ENCODE data around the gene ARAP2. TPM values are rescaled to one million over a fixed set of nuclear protein-coding genes. Genes with fewer than 3 reads are reported as not detected.

Gene ARAP2
- total and polyA plus RNA-seq, 4 donors: 0.26 to 22.7 (median 12.5) TPM

DNA sequence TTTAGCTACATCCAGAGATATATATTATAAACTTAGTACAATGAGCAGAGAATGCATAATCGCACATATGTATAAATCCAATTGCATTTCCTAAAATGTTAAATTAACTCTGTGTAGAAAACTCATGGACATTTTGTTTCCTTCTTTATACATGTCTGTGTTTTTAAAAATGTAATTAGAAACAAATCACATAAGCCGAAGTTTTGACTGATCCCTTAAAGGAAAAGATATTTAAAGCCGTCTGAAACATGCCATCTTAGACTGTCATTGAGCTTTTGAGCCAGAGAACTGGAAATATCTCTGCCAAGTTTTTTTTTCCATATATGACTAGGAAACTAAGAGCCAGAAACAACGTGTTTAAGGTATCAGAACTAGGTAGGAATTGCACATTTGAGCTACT lies 107.0 kb downstream of the ARAP2 start:
- 16 to 23% methylated on average over 4 of the region's 4 CpGs for WGBS, 2 donors
- no peak overlapping the region for H3K4me3 ChIP-seq (ENCODE audit: low read length in 2 of 2)
- ATAC-seq (ENCODE audit: low FRiP score) (no peak), DNase-seq (no peak)
- H3K27ac ChIP-seq (ENCODE audit: low read depth in 1 of 2, low read length in 2 of 2): no peak overlapping the region
- H3K9me3 ChIP-seq (ENCODE audit: control insufficient read depth, low read length): no peaks in the 10 kb centered on the region
- no peaks in the 10 kb centered on the region for H3K36me3 ChIP-seq (ENCODE audit: control insufficient read depth in 1 of 2, insufficient read depth in 2 of 2, low read length in 1 of 2)
- no peaks in the 10 kb centered on the region for H3K27me3 ChIP-seq (ENCODE audit: control insufficient read depth in 1 of 2, insufficient read depth in 2 of 2, low read length in 1 of 2)
- intact Hi-C loops (cut with DNase I): no loop called here
- no peaks in the 10 kb centered on the region for H3K4me1 ChIP-seq (ENCODE audit: control insufficient read depth in 1 of 2, insufficient read depth in 2 of 2, low read length in 2 of 2)

GRCh38 chr4:36133658-36134057 lies 110.7 kb downstream of the ARAP2 start:
- Histone ChIP-seq H3K27me3 (ENCODE audit: control insufficient read depth in 1 of 2, insufficient read depth in 2 of 2, low read length in 1 of 2) (no peaks in the 10 kb centered on the region), H3K27ac (ENCODE audit: low read depth in 1 of 2, low read length in 2 of 2) (no peak overlapping the region), H3K4me3 (ENCODE audit: low read length in 2 of 2) (no peak overlapping the region), H3K36me3 (ENCODE audit: control insufficient read depth in 1 of 2, insufficient read depth in 2 of 2, low read length in 1 of 2) (no peaks in the 10 kb centered on the region), H3K9me3 (ENCODE audit: control insufficient read depth, low read length) (no peaks in the 10 kb centered on the region), H3K4me1 (ENCODE audit: control insufficient read depth in 1 of 2, insufficient read depth in 2 of 2, low read length in 2 of 2) (no peaks in the 10 kb centered on the region)
- DNase-seq: no peak
- WGBS, 2 donors: 90 to 94% methylated on average over 3 of the region's 3 CpGs
- no peak for ATAC-seq (ENCODE audit: low FRiP score)
- intact Hi-C loops (cut with DNase I): no loop called here

GRCh38 chr4:36133086-36133485 lies 111.2 kb downstream of the ARAP2 start:
- ATAC-seq (ENCODE audit: low FRiP score) (no peak), DNase-seq (no peak)
- Histone ChIP-seq H3K4me1 (ENCODE audit: control insufficient read depth in 1 of 2, insufficient read depth in 2 of 2, low read length in 2 of 2) (no peaks in the 10 kb centered on the region), H3K9me3 (ENCODE audit: control insufficient read depth, low read length) (no peaks in the 10 kb centered on the region), H3K4me3 (ENCODE audit: low read length in 2 of 2) (no peak overlapping the region), H3K36me3 (ENCODE audit: control insufficient read depth in 1 of 2, insufficient read depth in 2 of 2, low read length in 1 of 2) (no peaks in the 10 kb centered on the region), H3K27ac (ENCODE audit: low read depth in 1 of 2, low read length in 2 of 2) (no peak overlapping the region), H3K27me3 (ENCODE audit: control insufficient read depth in 1 of 2, insufficient read depth in 2 of 2, low read length in 1 of 2) (no peaks in the 10 kb centered on the region)
- intact Hi-C loops (cut with DNase I): no loop called here
- WGBS, 2 donors: 71% methylated on average over 2 of the region's 2 CpGs

- H3K27ac ChIP-seq (ENCODE audit: low read depth in 1 of 2, low read length in 2 of 2): no peak overlapping the region
- no peaks in the 10 kb centered on the region for H3K27me3 ChIP-seq (ENCODE audit: control insufficient read depth in 1 of 2, insufficient read depth in 2 of 2, low read length in 1 of 2)
- no peaks in the 10 kb centered on the region for H3K4me1 ChIP-seq (ENCODE audit: control insufficient read depth in 1 of 2, insufficient read depth in 2 of 2, low read length in 2 of 2)
- ATAC-seq (ENCODE audit: low FRiP score) (no peak), DNase-seq (no peak)
- H3K36me3 ChIP-seq (ENCODE audit: control insufficient read depth in 1 of 2, insufficient read depth in 2 of 2, low read length in 1 of 2): no peaks in the 10 kb centered on the region
- whole genome bisulfite sequencing, 2 donors: 80 to 86% methylated on average over 3 of the region's 3 CpGs
- H3K4me3 ChIP-seq (ENCODE audit: low read length in 2 of 2): no peak overlapping the region
- no peaks in the 10 kb centered on the region for H3K9me3 ChIP-seq (ENCODE audit: control insufficient read depth, low read length)
- intact Hi-C loops (cut with DNase I): no loop called here
These were observed 113.7 kb downstream of the ARAP2 start for GRCh38 chr4:36130641-36131040.

GRCh38 chr4:36128689-36129088 lies 115.6 kb downstream of the ARAP2 start:
- no peak overlapping the region for H3K27ac ChIP-seq (ENCODE audit: low read depth in 1 of 2, low read length in 2 of 2)

GRCh38 chr4:36123906-36124305 lies 120.4 kb downstream of the ARAP2 start:
- H3K27ac ChIP-seq (ENCODE audit: low read depth in 1 of 2, low read length in 2 of 2): no peak overlapping the region
- 46 to 71% methylated on average over 1 of the region's 1 CpG for WGBS, 2 donors
- ATAC-seq (ENCODE audit: low FRiP score) (no peak), DNase-seq (no peak)
- H3K9me3 ChIP-seq (ENCODE audit: control insufficient read depth, low read length): no peaks in the 10 kb centered on the region
- no peak overlapping the region for H3K4me3 ChIP-seq (ENCODE audit: low read length in 2 of 2)
- no peaks in the 10 kb centered on the region for H3K4me1 ChIP-seq (ENCODE audit: control insufficient read depth in 1 of 2, insufficient read depth in 2 of 2, low read length in 2 of 2)
- H3K27me3 ChIP-seq (ENCODE audit: control insufficient read depth in 1 of 2, insufficient read depth in 2 of 2, low read length in 1 of 2): no peaks in the 10 kb centered on the region
- no peaks in the 10 kb centered on the region for H3K36me3 ChIP-seq (ENCODE audit: control insufficient read depth in 1 of 2, insufficient read depth in 2 of 2, low read length in 1 of 2)
- intact Hi-C loops (cut with DNase I): no loop called here

More at GRCh38 chr4:36128689-36129088, 115.6 kb downstream of the ARAP2 start:
- 86 to 90% methylated on average over 2 of the region's 2 CpGs for WGBS, 2 donors
- H3K4me3 ChIP-seq (ENCODE audit: low read length in 2 of 2): no peak overlapping the region
- no peaks in the 10 kb centered on the region for H3K27me3 ChIP-seq (ENCODE audit: control insufficient read depth in 1 of 2, insufficient read depth in 2 of 2, low read length in 1 of 2)
- intact Hi-C loops (cut with DNase I): no loop called here
- no peaks in the 10 kb centered on the region for H3K4me1 ChIP-seq (ENCODE audit: control insufficient read depth in 1 of 2, insufficient read depth in 2 of 2, low read length in 2 of 2)
- DNase-seq: no peak
- H3K36me3 ChIP-seq (ENCODE audit: control insufficient read depth in 1 of 2, insufficient read depth in 2 of 2, low read length in 1 of 2): no peaks in the 10 kb centered on the region
- no peak for ATAC-seq (ENCODE audit: low FRiP score)
- no peaks in the 10 kb centered on the region for H3K9me3 ChIP-seq (ENCODE audit: control insufficient read depth, low read length)

- Histone ChIP-seq H3K4me3 (ENCODE audit: low read length in 2 of 2) (no peak overlapping the region), H3K4me1 (ENCODE audit: control insufficient read depth in 1 of 2, insufficient read depth in 2 of 2, low read length in 2 of 2) (no peaks in the 10 kb centered on the region), H3K36me3 (ENCODE audit: control insufficient read depth in 1 of 2, insufficient read depth in 2 of 2, low read length in 1 of 2) (no peaks in the 10 kb centered on the region), H3K27me3 (ENCODE audit: control insufficient read depth in 1 of 2, insufficient read depth in 2 of 2, low read length in 1 of 2) (no peaks in the 10 kb centered on the region), H3K27ac (ENCODE audit: low read depth in 1 of 2, low read length in 2 of 2) (no peak overlapping the region), H3K9me3 (ENCODE audit: control insufficient read depth, low read length) (no peaks in the 10 kb centered on the region)
- 88 to 89% methylated on average over 3 of the region's 3 CpGs for WGBS, 2 donors
- intact Hi-C loops (cut with DNase I): no loop called here
- ATAC-seq (ENCODE audit: low FRiP score) (no peak), DNase-seq (no peak)
These were observed 129.0 kb downstream of the ARAP2 start for GRCh38 chr4:36115312-36115711.

DNA sequence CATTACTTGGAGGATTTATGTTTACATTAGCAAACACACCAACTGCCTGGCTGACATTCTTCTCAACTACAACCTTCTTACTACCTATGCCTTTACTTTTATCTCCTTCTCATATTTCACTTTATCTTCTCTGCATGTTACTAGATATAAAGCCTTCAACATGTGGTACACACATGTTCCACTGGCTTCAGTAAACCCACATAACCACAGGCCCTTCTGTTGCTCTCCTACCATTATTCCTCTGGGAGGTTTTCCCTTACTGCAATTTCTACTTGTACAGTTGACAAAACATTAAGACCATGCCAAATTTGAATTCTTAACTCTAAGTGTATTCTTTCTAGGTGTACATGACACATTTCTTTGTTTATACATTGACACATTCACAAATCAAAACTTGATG lies 133.1 kb downstream of the ARAP2 start:
- Histone ChIP-seq H3K36me3 (ENCODE audit: control insufficient read depth in 1 of 2, insufficient read depth in 2 of 2, low read length in 1 of 2) (no peaks in the 10 kb centered on the region), H3K4me3 (ENCODE audit: low read length in 2 of 2) (no peak overlapping the region), H3K27ac (ENCODE audit: low read depth in 1 of 2, low read length in 2 of 2) (no peak overlapping the region), H3K27me3 (ENCODE audit: control insufficient read depth in 1 of 2, insufficient read depth in 2 of 2, low read length in 1 of 2) (no peaks in the 10 kb centered on the region), H3K9me3 (ENCODE audit: control insufficient read depth, low read length) (no peaks in the 10 kb centered on the region), H3K4me1 (ENCODE audit: control insufficient read depth in 1 of 2, insufficient read depth in 2 of 2, low read length in 2 of 2) (no peaks in the 10 kb centered on the region)
- DNase-seq: no peak
- no peak for ATAC-seq (ENCODE audit: low FRiP score)
- intact Hi-C loops (cut with DNase I): no loop called here

GRCh38 chr4:36099509-36099908 lies 144.8 kb downstream of the ARAP2 start:
- intact Hi-C loops (cut with DNase I): no loop called here
- H3K27ac ChIP-seq (ENCODE audit: low read depth in 1 of 2, low read length in 2 of 2): no peak overlapping the region
- H3K36me3 ChIP-seq (ENCODE audit: control insufficient read depth in 1 of 2, insufficient read depth in 2 of 2, low read length in 1 of 2): no peaks in the 10 kb centered on the region
- no peak for DNase-seq
- no peak for ATAC-seq (ENCODE audit: low FRiP score)
- no peaks in the 10 kb centered on the region for H3K9me3 ChIP-seq (ENCODE audit: control insufficient read depth, low read length)
- H3K4me3 ChIP-seq (ENCODE audit: low read length in 2 of 2): no peak overlapping the region
- no peaks in the 10 kb centered on the region for H3K4me1 ChIP-seq (ENCODE audit: control insufficient read depth in 1 of 2, insufficient read depth in 2 of 2, low read length in 2 of 2)
- H3K27me3 ChIP-seq (ENCODE audit: control insufficient read depth in 1 of 2, insufficient read depth in 2 of 2, low read length in 1 of 2): no peaks in the 10 kb centered on the region
- 68 to 78% methylated on average over 3 of the region's 3 CpGs for WGBS, 2 donors
